NCI-H748 (cell line): ENCODE data around the gene PCIF1.
"Not testable (repeated sequence)": the region's sequence is repeated elsewhere in the genome, so short reads cannot be mapped to it uniquely, and the experiment has no call there.

Experiments used
- DNase-seq: peaks from one replicate; lab custom pipeline; 2025; ENCODE audit not compliant: unreplicated experiment; lab: John Stamatoyannopoulos, UW

Gene PCIF1

DNA sequence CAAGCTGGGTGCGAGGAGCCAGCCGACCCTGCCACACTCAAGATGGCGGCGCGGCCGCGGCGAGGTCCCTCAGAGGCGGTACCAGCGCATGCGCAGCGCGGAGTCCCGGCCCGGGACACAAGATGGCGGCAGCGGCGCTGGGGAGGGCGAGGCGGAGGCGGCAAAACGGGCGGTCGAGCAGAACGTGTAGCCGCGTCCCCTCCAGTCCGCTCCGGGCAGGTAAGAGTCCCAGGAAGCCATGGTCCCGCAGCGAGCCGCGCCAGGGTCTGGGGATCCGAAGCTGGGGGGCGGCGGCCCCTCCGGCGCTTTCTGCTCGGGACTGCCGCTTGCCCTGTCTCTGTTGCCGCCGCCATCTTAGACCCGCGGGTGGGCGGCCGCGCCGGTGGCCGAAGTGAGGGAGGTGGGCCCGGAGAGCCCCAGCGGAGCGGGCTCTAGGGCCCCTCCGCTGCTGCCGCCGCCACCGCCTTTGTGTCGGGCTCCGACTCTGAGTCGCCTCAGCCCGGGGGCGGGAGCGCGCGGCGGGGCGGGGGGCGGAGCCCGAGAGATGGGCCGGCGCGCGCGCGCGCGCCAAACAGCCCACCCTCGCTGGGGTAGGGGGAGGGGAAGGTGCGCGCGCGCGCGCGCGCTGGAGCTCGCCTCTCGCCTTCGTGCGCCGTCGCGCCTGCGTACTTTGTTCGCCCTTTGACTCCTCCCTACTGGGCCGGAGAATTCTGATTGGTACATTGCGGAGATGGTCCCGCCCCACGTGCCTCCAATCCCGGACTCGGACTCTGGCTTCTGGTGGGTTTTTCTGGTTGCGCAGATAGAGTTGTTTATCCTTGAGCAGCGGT, at the start of gene PCIF1:
PCIF1 (plus strand) TSS at position 98 of the 830 bp plus-strand sequence. CDS start 4,317 bp downstream, outside the sequence.
- peak; percentile 95 for DNase-seq

DNA sequence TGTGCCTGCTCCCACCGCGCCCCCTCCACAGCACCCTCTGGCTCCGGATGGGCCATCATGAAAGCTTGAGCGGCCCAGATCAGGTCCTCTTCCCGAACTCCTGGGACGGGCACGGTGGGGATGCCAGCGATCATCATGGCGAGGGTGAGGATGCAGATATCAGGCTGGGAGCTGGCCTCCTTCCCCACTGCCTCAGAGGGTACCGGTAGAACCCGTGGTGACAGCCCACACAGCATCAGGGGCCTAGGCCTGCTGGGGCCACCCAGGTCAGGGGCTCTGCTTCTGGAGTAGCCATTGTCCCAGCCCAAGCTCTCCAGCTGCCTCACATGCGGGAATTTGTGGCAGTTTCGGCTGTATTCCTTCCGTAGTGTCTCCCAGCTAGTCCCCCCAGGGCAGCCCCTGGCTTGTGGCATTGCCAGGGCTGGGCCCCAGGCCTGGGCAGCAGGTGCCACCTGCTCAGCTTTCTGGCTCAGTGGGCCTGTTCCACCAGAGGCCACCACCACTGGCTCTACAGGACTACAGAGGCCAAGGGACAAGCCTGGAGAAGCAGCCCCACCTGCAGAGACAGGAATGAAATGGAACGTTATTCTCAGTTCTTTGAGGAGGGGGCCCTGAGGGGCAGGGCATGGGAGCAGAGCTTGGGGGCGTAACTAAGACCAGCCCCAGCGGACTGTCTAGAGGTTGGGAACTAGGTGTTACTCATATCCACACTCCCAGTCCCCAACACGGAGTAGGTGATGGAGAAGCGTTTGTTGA, 47.7 kb upstream of the PCIF1 start:
- DNase-seq: no peak

- no peak for DNase-seq
Measured at GRCh38 chr20:45887346-45887715, 47.2 kb upstream of the PCIF1 start, which contains the start of gene SPATA25. Gene SPATA25 (minus strand): TSS chr20:45887622. CDS start chr20:45887590, 32 bp downstream.

DNA sequence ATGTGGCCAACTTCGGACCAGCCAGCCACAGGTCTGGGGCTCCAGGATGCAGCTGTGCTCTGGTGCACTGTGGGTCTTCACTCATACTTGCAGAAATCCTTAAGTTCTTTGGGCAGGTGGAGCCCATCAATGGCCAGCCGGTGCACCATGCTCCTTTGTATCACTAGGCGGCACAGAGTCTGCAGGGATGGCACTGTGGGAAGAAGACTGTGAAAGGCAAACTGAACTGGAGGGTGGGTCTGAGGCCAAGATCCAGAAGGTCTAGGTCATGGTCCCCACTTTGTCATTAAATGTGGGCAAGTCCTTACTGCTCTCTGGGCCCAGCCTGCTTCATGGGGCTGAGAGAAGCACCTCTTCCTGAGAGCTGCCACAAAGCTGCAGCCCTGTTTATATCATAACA, 45.8 kb upstream of the PCIF1 start:
- no peak for DNase-seq

- peak; percentile 80 for DNase-seq
Measured at GRCh38 chr20:45890077-45890984, 44.2 kb upstream of the PCIF1 start.

GRCh38 chr20:45890985-45891983, 43.2 kb upstream of the PCIF1 start, which contains the start of the genes CTSA and NEURL2:
Gene CTSA (plus strand): TSS chr20:45891335. CDS start chr20:45891569, 234 bp downstream.
Gene NEURL2 (minus strand): TSS chr20:45891208. CDS start chr20:45890991, 217 bp downstream.
- DNase-seq: peak; percentile 81

- no peak for DNase-seq
Measured at GRCh38 chr20:45892049-45892825, 42.2 kb upstream of the PCIF1 start.

DNA sequence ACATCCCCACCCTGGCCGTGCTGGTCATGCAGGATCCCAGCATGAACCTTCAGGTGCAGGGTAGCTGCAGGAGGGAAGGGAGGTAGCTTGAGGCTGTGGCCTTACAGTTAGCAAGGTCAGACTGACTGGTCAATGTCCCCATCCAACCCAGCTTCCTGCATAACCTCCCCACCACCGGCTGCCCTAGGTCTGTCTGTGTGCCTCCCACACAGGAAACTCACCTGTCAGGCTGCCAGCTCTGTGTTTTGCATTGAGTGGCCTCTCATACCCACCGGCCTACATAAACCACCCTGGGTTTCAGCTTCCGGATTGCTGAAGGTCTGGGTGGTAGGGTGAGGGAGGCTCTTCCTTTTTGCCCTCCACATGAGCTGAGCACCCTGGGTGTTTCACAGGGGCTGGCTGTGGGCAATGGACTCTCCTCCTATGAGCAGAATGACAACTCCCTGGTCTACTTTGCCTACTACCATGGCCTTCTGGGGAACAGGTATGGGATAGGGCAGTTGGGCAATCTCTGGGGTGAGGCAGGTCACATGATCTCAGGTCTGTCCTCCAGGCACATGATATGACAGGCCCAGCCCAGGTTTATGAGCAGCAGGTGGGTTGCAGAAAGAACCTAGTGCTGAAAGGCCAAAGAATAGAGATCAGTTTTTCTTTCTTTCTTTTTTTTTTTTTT, 41.5 kb upstream of the PCIF1 start:
- no peak for DNase-seq

DNA sequence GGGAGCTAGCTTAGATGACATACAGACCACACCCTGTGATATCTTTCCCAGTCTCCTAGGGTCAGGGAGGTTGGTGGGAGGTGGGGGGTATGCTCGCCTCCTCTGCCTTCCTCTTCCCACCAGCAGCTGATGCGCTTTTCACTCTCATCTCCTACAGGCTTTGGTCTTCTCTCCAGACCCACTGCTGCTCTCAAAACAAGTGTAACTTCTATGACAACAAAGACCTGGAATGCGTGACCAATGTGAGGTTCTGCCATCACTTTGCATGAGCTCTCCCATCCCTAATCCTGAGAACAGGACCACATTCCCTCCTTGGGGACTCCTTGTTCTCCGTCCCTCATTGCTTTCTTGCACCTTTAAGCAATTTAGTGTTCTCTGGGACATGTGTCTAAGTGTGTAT, 40.7 kb upstream of the PCIF1 start:
- no peak for DNase-seq

DNA sequence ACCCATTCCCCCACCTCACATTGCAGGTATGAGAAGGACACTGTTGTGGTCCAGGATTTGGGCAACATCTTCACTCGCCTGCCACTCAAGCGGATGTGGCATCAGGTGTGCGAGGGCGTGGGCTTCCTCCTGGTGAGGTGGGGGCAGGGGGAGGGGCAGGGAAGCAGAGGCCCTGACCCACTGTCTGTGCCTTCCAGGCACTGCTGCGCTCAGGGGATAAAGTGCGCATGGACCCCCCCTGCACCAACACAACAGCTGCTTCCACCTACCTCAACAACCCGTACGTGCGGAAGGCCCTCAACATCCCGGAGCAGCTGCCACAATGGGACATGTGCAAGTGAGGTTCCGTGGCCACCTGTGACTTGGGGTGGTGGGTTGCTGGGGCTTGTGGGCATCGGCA, 39.7 kb upstream of the PCIF1 start:
- no peak for DNase-seq

GRCh38 chr20:45896641-45897161, 37.8 kb upstream of the PCIF1 start:
- DNase-seq: no peak

GRCh38 chr20:45897289-45897688, 37.2 kb upstream of the PCIF1 start:
- no peak for DNase-seq

GRCh38 chr20:45897692-45898091, 36.8 kb upstream of the PCIF1 start:
- no peak for DNase-seq

DNA sequence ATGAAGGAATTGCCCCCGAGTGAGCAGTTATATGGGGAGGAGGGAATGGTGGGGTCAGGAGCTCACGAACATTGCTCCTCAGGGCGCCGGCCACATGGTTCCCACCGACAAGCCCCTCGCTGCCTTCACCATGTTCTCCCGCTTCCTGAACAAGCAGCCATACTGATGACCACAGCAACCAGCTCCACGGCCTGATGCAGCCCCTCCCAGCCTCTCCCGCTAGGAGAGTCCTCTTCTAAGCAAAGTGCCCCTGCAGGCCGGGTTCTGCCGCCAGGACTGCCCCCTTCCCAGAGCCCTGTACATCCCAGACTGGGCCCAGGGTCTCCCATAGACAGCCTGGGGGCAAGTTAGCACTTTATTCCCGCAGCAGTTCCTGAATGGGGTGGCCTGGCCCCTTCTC, 36.2 kb upstream of the PCIF1 start:
- DNase-seq: no peak

DNA sequence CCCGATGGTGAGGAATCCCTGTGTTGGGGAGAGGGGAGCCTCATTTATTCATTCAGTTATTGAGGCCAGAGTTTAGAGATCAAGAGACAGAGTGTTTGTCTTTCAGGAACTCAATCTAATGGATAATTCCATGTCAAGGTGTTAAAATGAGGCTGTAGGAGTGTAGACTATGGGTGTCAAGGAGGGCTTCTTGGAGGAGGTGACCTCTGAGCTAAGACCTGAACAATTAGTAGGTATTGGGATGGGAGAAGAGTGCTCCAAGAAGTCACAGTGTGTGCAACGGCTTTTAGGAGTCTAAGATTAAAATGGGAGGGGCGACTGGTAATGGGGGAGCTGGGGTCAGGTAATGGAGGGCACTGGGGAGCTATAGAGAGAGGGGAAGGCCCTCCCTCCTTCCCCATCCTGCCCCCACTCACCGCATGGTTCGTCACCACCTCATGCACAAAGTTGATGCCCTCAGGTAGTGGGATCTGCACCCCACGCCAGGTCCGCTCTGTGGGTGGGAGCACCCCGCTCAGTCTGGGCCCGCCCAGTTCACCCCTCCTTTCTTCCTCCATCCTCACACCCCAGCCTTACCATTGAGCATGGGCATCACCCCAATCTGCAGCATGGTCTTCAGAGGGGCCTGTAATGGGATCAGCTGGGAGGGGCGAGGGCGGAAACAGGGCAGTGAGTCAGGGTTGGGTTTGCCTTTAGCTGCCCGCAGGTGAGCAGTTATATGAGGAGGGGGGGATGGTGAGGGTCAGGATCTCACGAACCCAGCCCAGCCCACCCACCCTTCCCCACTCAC, 35.2 kb upstream of the PCIF1 start:
- no peak for DNase-seq

- DNase-seq: not testable (repeated sequence)
Measured at GRCh38 chr20:45901332-45901731, 33.2 kb upstream of the PCIF1 start.

DNA sequence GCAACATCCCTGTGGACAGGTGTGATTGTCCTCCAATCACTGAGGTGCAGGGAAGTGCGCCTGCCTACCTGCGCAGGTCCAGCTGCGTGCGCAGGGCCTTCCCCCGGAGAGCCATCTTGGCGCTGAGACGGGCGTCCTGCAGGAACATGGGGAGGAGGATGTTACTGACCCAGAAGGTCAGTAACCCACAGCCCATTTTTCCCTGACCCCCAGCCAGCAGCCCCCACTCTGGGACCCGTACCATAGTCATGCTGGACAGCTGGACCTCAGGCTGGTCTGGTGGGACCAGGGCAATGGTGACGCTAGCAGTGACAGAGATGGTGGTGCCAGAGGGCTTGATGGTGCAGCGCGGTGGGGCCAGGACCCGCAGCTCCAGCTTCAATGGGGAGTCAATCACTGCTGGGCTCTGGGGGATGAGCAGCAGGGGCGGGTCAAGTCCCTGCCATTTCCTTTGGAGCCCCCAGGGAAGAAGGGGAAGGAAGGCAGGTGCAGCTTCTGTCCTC, 32.2 kb upstream of the PCIF1 start:
- DNase-seq: no peak
